Measurements from ENCODE around the gene TCEA3. TPM values are rescaled to one million over a fixed set of nuclear protein-coding genes. Genes with fewer than 3 reads are reported as not detected.
A peak's percentile ranks its signal among the peaks of the same experiment; 100 is the strongest.

Gene TCEA3
- total and polyA plus RNA-seq, 2 experiments from 2014 or later = 174 to 203 TPM

- H3K4me1 ChIP-seq (ENCODE audit: low read depth) = peaks cover 34% of the 10 kb centered on the region
- peaks cover 18% of the 10 kb centered on the region for H3K36me3 ChIP-seq
- peak; percentile 94 to 96 for DNase-seq (ENCODE audit: low read depth in 1 of 2, low spot score in 1 of 2)
- no peaks in the 10 kb centered on the region for H3K27me3 ChIP-seq
- no peak for TF ChIP-seq CTCF (IDR thresholded peaks at IDR 0.05; ENCODE audit: low read depth, low read length)
- peak within 1 kb of the TSS; percentile 95 for H3K4me3 ChIP-seq
- no peaks in the 10 kb centered on the region for H3K9me3 ChIP-seq (ENCODE audit: low read depth)
- H3K27ac ChIP-seq = peak within 1 kb of the TSS; percentile 97
These were observed 55.1 kb downstream of the TCEA3 start, which contains the start of gene ZNF436 for GRCh38 chr1:23369335-23370013. Gene ZNF436, minus strand, starts transcription at chr1:23369836. Its CDS starts 1,831 bp downstream, at chr1:23368005.

GRCh38 chr1:23368562-23369334 lies 55.8 kb downstream of the TCEA3 start:
- Histone ChIP-seq H3K27me3 (no peaks in the 10 kb centered on the region), H3K4me3 (peak overlapping the region; percentile 95), H3K36me3 (peaks cover 24% of the 10 kb centered on the region), H3K27ac (peak overlapping the region; percentile 97), H3K9me3 (ENCODE audit: low read depth) (no peaks in the 10 kb centered on the region), H3K4me1 (ENCODE audit: low read depth) (peaks cover 34% of the 10 kb centered on the region)
- peak; percentile 94 to 96 for DNase-seq (ENCODE audit: low read depth in 1 of 2, low spot score in 1 of 2)
- peak; percentile 20 for TF ChIP-seq CTCF (IDR thresholded peaks at IDR 0.05; ENCODE audit: low read depth, low read length)

- peaks cover 26% of the 10 kb centered on the region for H3K36me3 ChIP-seq
- no peak for TF ChIP-seq CTCF (IDR thresholded peaks at IDR 0.05; ENCODE audit: low read depth, low read length)
These were observed 56.6 kb downstream of the TCEA3 start for GRCh38 chr1:23367791-23368561.

GRCh38 chr1:23367451-23367790 lies 57.1 kb downstream of the TCEA3 start:
- Histone ChIP-seq H3K4me1 (ENCODE audit: low read depth) (peaks cover 25% of the 10 kb centered on the region), H3K27ac (peak overlapping the region; percentile 68), H3K9me3 (ENCODE audit: low read depth) (no peaks in the 10 kb centered on the region), H3K27me3 (no peaks in the 10 kb centered on the region), H3K4me3 (peak overlapping the region; percentile 95), H3K36me3 (peaks cover 31% of the 10 kb centered on the region)
- no peak for TF ChIP-seq CTCF (IDR thresholded peaks at IDR 0.05; ENCODE audit: low read depth, low read length)
- no peak for DNase-seq (ENCODE audit: low read depth in 1 of 2, low spot score in 1 of 2)

More at GRCh38 chr1:23367791-23368561, 56.6 kb downstream of the TCEA3 start:
- peak overlapping the region; percentile 97 for H3K27ac ChIP-seq
- H3K4me1 ChIP-seq (ENCODE audit: low read depth) = peaks cover 28% of the 10 kb centered on the region
- H3K9me3 ChIP-seq (ENCODE audit: low read depth) = no peaks in the 10 kb centered on the region
- H3K4me3 ChIP-seq = peak overlapping the region; percentile 95
- DNase-seq (ENCODE audit: low read depth in 1 of 2, low spot score in 1 of 2) = peak; percentile 99
- no peaks in the 10 kb centered on the region for H3K27me3 ChIP-seq

GRCh38 chr1:23366598-23366997 lies 58.0 kb downstream of the TCEA3 start:
- no peak for TF ChIP-seq CTCF (IDR thresholded peaks at IDR 0.05; ENCODE audit: low read depth, low read length)
- no peak overlapping the region for H3K27ac ChIP-seq
- peaks cover 39% of the 10 kb centered on the region for H3K36me3 ChIP-seq
- no peak overlapping the region for H3K4me3 ChIP-seq
- peaks cover 6% of the 10 kb centered on the region for H3K9me3 ChIP-seq (ENCODE audit: low read depth)
- no peak for DNase-seq (ENCODE audit: low read depth in 1 of 2, low spot score in 1 of 2)
- H3K27me3 ChIP-seq = no peaks in the 10 kb centered on the region
- H3K4me1 ChIP-seq (ENCODE audit: low read depth) = peaks cover 18% of the 10 kb centered on the region
